Lung (tissue), 12 donors: ENCODE data around the gene DNASE1L1. TPM values are rescaled to one million over a fixed set of nuclear protein-coding genes. Genes with fewer than 3 reads are reported as not detected.

Experiments
- ATAC-seq: fragments of 200-7000 bp; cut with Tn5 transposase; one replicate; pipeline ENCODE4 v1.9.1; 2020; ENCODE audit warnings: moderate number of reproducible peaks; ENCODE audit not compliant: insufficient read depth, low FRiP score
- DNase-seq, 3 donors: peaks; one replicate each; pipeline ENCODE4 v3.0.0-alpha.2; 2013 to 2017
- H3K27ac ChIP-seq, 2 donors: one replicate each; pipeline ENCODE4 v1.5.1; 2013; ENCODE audit warnings: mild to moderate bottlenecking in 2 of 2, moderate library complexity in 2 of 2, control low read depth in 1 of 2, inconsistent platforms in 1 of 2, low read depth in 1 of 2, low read length in 1 of 2
- H3K27me3 ChIP-seq, 3 donors: one replicate each; pipeline ENCODE4 v1.5.1; 2013; ENCODE audit warnings: low read length in 2 of 3; ENCODE audit not compliant: control insufficient read depth in 3 of 3, insufficient read depth in 3 of 3
- H3K36me3 ChIP-seq, 4 donors: one replicate each; pipeline ENCODE4 v1.5.1; 2013; ENCODE audit warnings: low read length in 4 of 4, mild to moderate bottlenecking in 1 of 4, moderate library complexity in 1 of 4; ENCODE audit not compliant: control insufficient read depth in 4 of 4, insufficient read depth in 4 of 4
- H3K4me1 ChIP-seq, 5 donors: one replicate each; pipeline ENCODE4 v1.5.1; 2013; ENCODE audit warnings: low read length in 5 of 5, mild to moderate bottlenecking in 2 of 5, moderate library complexity in 1 of 5; ENCODE audit not compliant: control insufficient read depth in 5 of 5, insufficient read depth in 5 of 5
- H3K4me3 ChIP-seq: one replicate; pipeline ENCODE4 v1.5.1; 2013; ENCODE audit warnings: mild to moderate bottlenecking, control low read depth, moderate library complexity
- H3K9ac ChIP-seq, 2 donors: one replicate each; pipeline ENCODE4 v1.5.1; 2013; ENCODE audit warnings: low read length in 2 of 2, control low read depth in 1 of 2; ENCODE audit not compliant: insufficient read depth in 1 of 2
- H3K9me3 ChIP-seq, 4 donors: one replicate each; pipeline ENCODE4 v1.5.1; 2013; ENCODE audit warnings: low read length in 3 of 4, mild to moderate bottlenecking in 1 of 4, moderate library complexity in 1 of 4; ENCODE audit not compliant: control insufficient read depth in 4 of 4, insufficient read depth in 3 of 4
- CTCF ChIP-seq: IDR thresholded peaks from 2 replicates; pipeline ENCODE4 v1.5.1; 2012; ENCODE audit warnings: mild to moderate bottlenecking; ENCODE audit errors: control extremely low read depth, extremely low read depth
- WGBS, 2 donors: extraction: QIAGEN DNeasy Blood & Tissue Kit; methylation state at CpG; one replicate each; pipeline ENCODE4 v1.1.7; 2013; 5-methylcytosine and 5-hydroxymethylcytosine counted together
- polyA plus RNA-seq, 2 donors: library from polyadenylated mRNA; stranded (reverse); fragments of 200-250 nt; gene quantifications; one replicate each; pipeline ENCODE4 v1.2.1, GENCODE V29; 2013
- total RNA-seq, 2 donors: library from RNA; depleted of rRNA in 1 of 2; stranded (reverse); fragments of >200 nt in 1 of 2; gene quantifications; one replicate each; pipeline ENCODE4 v1.2.1, GENCODE V29; 2014 to 2021
- donor health status: control.
- donor health status: control.
- donor health status: Bipolar disorder and iron deficiency.
- donor health status: healthy.
- donor health status: DM: yes; HTN: yes; CAD: no.

Gene DNASE1L1
- total and polyA plus RNA-seq, 4 donors, result 12.5 to 52.3 (median 34.6) TPM

GRCh38 chrX:154360155-154360713 lies 48.8 kb downstream of the DNASE1L1 start:
- TF ChIP-seq CTCF, result no peak
- Histone ChIP-seq H3K27ac (peak overlapping the region in 1 of 2 donors; percentile 11), H3K9ac (no peak overlapping the region), H3K4me1 (no peaks in the 10 kb centered on the region), H3K4me3 (no peak overlapping the region), H3K36me3 (peaks cover 34 to 80% (median 45%) of the 10 kb centered on the region in 4 donors), H3K27me3 (no peaks in the 10 kb centered on the region), H3K9me3 (peaks cover 0 to 9% (median 0%) of the 10 kb centered on the region in 4 donors)
- no peak for DNase-seq
- ATAC-seq, result no peak
- 90 to 96% methylated on average over 19 to 34 of the region's 34 CpGs for WGBS, 2 donors

GRCh38 chrX:154359362-154360154 lies 49.5 kb downstream of the DNASE1L1 start:
- Histone ChIP-seq H3K4me1 (no peaks in the 10 kb centered on the region), H3K4me3 (no peak overlapping the region), H3K27me3 (no peaks in the 10 kb centered on the region), H3K36me3 (peaks cover 34 to 78% (median 45%) of the 10 kb centered on the region in 4 donors), H3K27ac (peak overlapping the region in 1 of 2 donors; percentile 11), H3K9ac (no peak overlapping the region), H3K9me3 (peaks cover 0 to 6% (median 0%) of the 10 kb centered on the region in 4 donors)
- no peak for DNase-seq
- no peak for TF ChIP-seq CTCF
- 94 to 97% methylated on average over 30 to 41 of the region's 41 CpGs for WGBS, 2 donors
- no peak for ATAC-seq

GRCh38 chrX:154358829-154359228 lies 50.2 kb downstream of the DNASE1L1 start:
- Histone ChIP-seq H3K27ac (no peak overlapping the region), H3K9me3 (peaks cover 0 to 2% (median 0%) of the 10 kb centered on the region in 4 donors), H3K36me3 (peaks cover 34 to 77% (median 41%) of the 10 kb centered on the region in 4 donors), H3K9ac (no peak overlapping the region), H3K27me3 (no peaks in the 10 kb centered on the region), H3K4me1 (no peaks in the 10 kb centered on the region), H3K4me3 (no peak overlapping the region)
- WGBS, 2 donors, result 91 to 97% methylated on average over 4 to 6 of the region's 6 CpGs
- no peak for TF ChIP-seq CTCF
- ATAC-seq (no peak), DNase-seq (no peak)
